Measurements from ENCODE around the gene LY6G6F. TPM values are rescaled to one million over a fixed set of nuclear protein-coding genes. Genes with fewer than 3 reads are reported as not detected.

Gene LY6G6F
- total and polyA plus RNA-seq, 4 donors = 0.21 to 2.2 TPM; not detected in 2

- DNase-seq (no peak), ATAC-seq (ENCODE audit: insufficient read depth, low FRiP score) (no peak)
- WGBS, 2 donors = 85 to 92% methylated on average over 13 of the region's 13 CpGs
- H3K27me3 ChIP-seq (ENCODE audit: control insufficient read depth in 3 of 3, insufficient read depth in 3 of 3, low read length in 2 of 3) = no peaks in the 10 kb centered on the region
- H3K9me3 ChIP-seq (ENCODE audit: control insufficient read depth in 4 of 4, insufficient read depth in 3 of 4, low read length in 3 of 4) = no peaks in the 10 kb centered on the region
- H3K4me1 ChIP-seq (ENCODE audit: control insufficient read depth in 5 of 5, insufficient read depth in 5 of 5, low read length in 5 of 5) = peaks cover 7 to 46% (median 11%) of the 10 kb centered on the region in 5 donors
- TF ChIP-seq CTCF (IDR thresholded peaks at IDR 0.05; ENCODE audit: control extremely low read depth, extremely low read depth) = no peak
- H3K36me3 ChIP-seq (ENCODE audit: control insufficient read depth in 4 of 4, insufficient read depth in 4 of 4, low read length in 4 of 4) = peaks cover 3 to 29% (median 7%) of the 10 kb centered on the region in 4 donors
- no peak overlapping the region for H3K9ac ChIP-seq (ENCODE audit: insufficient read depth in 1 of 2, low read length in 2 of 2)
- peak overlapping the region in 1 of 2 donors; percentile 95 for H3K27ac ChIP-seq (ENCODE audit: low read depth in 1 of 2, low read length in 1 of 2)
- peak overlapping the region; percentile 79 for H3K4me3 ChIP-seq
Observed at GRCh38 chr6:31658983-31659648, 47.5 kb upstream of the LY6G6F start.

DNA sequence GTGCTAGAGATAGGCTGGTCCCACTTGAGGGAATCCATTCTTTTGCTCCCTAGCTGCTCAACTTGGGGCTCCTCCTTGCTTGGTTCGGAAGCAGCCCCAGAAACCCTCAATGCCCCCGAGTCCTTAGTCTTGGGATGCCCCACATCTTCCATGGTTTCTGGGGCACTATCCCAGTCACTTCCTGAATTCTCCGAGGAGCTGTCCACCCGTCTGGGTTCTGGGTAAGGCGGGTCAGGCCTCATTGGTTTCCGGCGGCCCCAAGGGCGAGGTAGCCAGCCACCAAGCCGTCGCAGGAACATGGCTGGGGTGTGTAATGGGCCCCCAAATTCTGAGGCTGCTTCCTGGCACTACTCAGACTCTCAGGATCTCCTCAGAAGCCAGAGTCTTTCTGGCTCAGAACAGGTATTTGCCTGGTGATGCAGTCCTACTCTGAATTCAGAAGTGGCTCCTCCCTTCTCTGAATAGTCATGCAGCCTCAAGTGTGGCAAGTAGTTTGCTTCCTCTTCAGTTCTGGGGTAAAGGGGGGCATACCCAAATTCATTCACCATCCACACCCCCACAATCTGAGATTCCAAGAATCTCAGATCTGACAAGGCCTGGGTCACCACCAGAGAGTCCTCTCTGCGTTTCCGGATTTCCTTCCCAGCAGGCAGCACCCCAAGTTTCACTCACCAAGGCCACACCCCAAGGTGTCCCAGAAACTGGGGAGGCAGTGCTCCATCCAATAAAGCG is 46.9 kb upstream of the LY6G6F start:
- Histone ChIP-seq H3K4me3 (peak overlapping the region; percentile 79), H3K9me3 (ENCODE audit: control insufficient read depth in 4 of 4, insufficient read depth in 3 of 4, low read length in 3 of 4) (no peaks in the 10 kb centered on the region), H3K27me3 (ENCODE audit: control insufficient read depth in 3 of 3, insufficient read depth in 3 of 3, low read length in 2 of 3) (no peaks in the 10 kb centered on the region), H3K4me1 (ENCODE audit: control insufficient read depth in 5 of 5, insufficient read depth in 5 of 5, low read length in 5 of 5) (peaks cover 7 to 50% (median 11%) of the 10 kb centered on the region in 5 donors), H3K9ac (ENCODE audit: insufficient read depth in 1 of 2, low read length in 2 of 2) (peak overlapping the region; percentile 82 to 85), H3K27ac (ENCODE audit: low read depth in 1 of 2, low read length in 1 of 2) (peak overlapping the region; percentile 85 to 95), H3K36me3 (ENCODE audit: control insufficient read depth in 4 of 4, insufficient read depth in 4 of 4, low read length in 4 of 4) (peaks cover 3 to 29% (median 7%) of the 10 kb centered on the region in 4 donors)
- DNase-seq (peak in 2 of 3 donors; percentile 28 to 47), ATAC-seq (ENCODE audit: insufficient read depth, low FRiP score) (peak; percentile 37)
- no peak for TF ChIP-seq CTCF (IDR thresholded peaks at IDR 0.05; ENCODE audit: control extremely low read depth, extremely low read depth)
- 18 to 23% methylated on average over 13 of the region's 13 CpGs for WGBS, 2 donors

DNA sequence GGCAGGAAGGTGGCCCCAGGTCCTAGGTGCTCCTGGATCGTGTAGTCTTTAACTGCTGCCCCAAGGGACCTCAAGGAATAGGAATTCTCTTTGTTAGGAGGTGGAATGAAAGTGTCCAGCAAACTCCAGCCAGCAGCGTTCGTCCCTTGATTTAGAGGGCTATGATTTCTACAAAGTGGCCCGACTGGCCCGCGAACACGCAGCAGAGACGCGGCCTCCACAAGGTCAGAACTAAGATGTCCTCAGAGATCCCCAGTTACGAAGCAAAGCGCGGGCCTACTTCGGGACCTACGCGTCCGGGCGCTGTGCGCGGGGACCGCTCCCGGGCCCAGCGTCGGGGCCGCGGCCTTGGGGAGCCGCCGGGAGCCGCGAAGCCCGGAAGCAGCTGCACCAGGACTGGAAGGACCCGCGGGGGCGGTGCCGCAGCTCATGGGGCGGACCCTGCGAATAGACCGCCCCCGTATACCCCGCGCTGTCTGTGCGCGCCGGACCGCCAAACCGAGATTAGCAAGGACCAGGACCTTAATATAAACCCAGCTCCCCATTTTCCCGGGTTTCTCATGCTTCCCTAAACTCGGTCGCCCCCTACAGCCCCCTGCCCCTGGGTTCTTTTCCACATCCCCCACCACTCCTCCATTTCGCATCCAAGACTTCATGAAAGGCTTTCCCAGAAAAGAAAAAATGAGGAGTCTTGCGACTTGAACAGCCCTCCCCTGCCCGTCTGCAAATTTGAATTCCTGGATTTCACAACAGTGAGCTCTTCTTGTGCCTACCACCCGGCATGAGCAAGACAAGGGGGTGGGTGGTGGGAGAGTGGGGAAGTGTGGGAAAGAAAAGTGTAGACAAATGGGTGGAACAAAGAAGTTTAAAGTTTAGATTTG is 46.0 kb upstream of the LY6G6F start, which contains the start of gene C6orf47:
Gene C6orf47 (minus strand): TSS at position 398 of the 881 bp plus-strand sequence. CDS start 831 bp downstream, outside the sequence.
- ATAC-seq (ENCODE audit: insufficient read depth, low FRiP score) = peak; percentile 84
- Histone ChIP-seq H3K9ac (ENCODE audit: insufficient read depth in 1 of 2, low read length in 2 of 2) (peak within 1 kb of the TSS; percentile 82 to 85), H3K4me1 (ENCODE audit: control insufficient read depth in 5 of 5, insufficient read depth in 5 of 5, low read length in 5 of 5) (peaks cover 7 to 50% (median 11%) of the 10 kb centered on the region in 5 donors), H3K4me3 (peak within 1 kb of the TSS; percentile 79), H3K27ac (ENCODE audit: low read depth in 1 of 2, low read length in 1 of 2) (peak within 1 kb of the TSS; percentile 85 to 95), H3K9me3 (ENCODE audit: control insufficient read depth in 4 of 4, insufficient read depth in 3 of 4, low read length in 3 of 4) (no peaks in the 10 kb centered on the region), H3K27me3 (ENCODE audit: control insufficient read depth in 3 of 3, insufficient read depth in 3 of 3, low read length in 2 of 3) (no peaks in the 10 kb centered on the region), H3K36me3 (ENCODE audit: control insufficient read depth in 4 of 4, insufficient read depth in 4 of 4, low read length in 4 of 4) (peaks cover 3 to 29% (median 7%) of the 10 kb centered on the region in 4 donors)
- no peak for TF ChIP-seq CTCF (IDR thresholded peaks at IDR 0.05; ENCODE audit: control extremely low read depth, extremely low read depth)
- WGBS, 2 donors = 0% methylated on average over 44 to 52 of the region's 52 CpGs
- DNase-seq = peak; percentile 90 to 94 (median 90)
